Endothelial cell of hepatic sinusoid (primary cell): ENCODE data around the gene FAM50B.

Source experiments
- in situ Hi-C: cut with HindIII; loops from 2 replicates; pipeline ENCODE4 v1.10.0; 2017; ENCODE audit warnings: low sequenced_read_pairs

FAM50B gene

DNA sequence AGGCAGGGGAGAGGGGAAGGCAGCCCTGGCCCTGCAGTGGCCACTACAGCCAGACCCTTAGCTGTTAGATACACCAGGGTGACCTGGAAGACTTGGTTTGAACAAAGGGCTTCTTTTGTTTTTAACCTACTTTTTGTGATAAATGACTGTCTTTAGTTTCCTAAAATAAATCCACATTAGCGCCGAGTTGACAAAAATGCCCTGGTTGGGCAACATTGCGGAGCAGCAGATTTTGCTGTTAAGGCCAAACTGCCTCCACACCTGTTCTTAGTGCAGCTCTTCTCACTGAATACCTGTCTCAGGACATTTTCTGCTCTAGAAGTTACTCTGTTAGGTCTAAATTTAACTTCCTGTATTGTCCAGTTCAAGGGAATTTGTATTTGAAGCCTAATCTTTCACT, 42.7 kb downstream of the FAM50B start:
- in situ Hi-C loops = no loop called here

DNA sequence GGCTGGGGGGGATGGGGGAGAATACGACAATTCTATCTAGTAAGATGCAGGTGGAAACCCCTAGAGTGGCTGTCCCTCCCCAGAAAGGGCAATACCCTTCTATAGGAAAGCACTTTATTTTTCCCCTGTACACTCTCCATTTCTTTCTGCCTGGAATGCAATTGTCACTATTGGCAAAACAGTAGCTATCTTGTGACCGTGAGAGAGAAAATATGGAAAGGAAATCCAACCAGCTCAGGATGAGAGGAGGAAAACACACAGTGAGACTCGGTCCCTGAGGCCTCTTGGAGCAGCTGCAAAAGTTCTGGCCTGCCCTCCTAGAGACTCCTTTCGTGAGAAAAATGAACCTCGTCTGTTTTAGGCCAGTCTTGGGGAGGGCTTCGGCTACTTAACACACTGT, 43.4 kb downstream of the FAM50B start:
- in situ Hi-C loops = no loop called here

DNA sequence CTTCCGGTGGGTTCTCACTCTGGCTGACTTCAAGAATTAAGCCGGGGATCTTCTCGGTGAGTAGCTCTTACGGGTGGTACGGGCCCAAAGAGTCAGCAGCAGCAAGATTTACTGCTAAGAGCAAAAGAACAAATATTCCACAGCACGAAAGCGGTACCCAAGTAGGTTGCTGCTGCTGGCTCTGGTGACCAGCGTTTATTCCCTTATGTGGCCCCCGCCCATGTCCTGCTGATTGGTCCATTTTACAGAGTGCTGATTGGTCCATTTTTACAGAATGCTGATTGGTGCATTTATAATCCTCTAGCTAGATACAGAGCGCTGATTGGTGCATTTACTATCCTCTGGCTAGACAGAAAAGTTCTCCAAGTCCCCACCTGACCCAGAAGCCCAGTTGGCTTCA, 44.3 kb downstream of the FAM50B start:
- in situ Hi-C loops = no loop called here

DNA sequence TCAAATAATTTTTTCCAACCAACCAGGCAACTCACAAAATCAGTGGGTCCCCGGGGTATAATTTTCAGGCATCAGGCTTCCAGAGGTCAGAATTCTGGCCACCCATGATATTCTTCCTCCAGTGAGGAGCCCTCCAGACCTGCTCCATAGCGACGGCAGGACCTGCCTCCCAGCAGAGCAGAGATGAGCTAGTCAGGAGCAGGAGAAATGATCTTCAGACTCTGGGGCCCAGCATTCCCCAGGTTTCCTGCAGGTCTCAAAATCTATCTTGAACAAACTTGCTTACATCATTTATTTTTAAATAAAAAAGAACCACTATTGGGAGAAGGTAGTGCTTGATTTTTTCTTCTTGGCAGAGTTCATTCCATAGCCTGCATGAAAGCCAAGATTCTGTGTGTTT, 44.7 kb downstream of the FAM50B start:
- in situ Hi-C loops = no loop called here

DNA sequence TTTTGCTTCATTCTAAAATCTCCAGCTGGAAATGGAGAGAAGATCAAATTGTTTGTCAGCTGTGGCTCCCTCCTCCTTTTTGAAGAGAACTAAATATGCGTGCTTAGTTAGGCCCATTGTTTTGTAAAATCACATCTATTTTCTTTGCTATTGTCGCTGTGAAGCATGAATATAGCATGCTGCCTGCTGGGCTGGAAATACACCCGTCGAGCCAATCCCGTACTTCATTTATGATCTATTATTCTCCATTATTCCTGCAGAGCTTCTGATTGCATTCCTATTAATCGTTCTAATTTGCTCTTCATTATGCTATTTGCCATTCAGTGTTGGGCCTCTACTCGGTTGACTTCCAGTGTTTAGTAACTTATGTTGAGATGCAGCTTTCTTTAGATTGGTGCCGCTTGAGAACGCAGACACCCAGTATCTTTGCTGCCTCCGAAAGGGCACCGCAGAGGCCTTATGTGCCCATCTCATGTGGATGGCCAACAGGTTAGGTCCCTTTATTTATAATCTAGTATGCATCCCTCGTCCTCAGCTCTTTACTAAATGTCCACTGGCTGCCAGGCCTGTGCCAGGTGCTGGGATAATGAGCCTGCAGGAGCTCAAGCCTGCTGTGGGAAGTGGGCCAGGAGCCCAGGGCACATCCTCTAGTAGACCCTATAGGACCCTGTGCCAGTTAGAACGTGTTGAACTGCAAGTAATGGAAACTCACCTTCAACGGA, 45.6 kb downstream of the FAM50B start:
- in situ Hi-C loops = no loop called here

DNA sequence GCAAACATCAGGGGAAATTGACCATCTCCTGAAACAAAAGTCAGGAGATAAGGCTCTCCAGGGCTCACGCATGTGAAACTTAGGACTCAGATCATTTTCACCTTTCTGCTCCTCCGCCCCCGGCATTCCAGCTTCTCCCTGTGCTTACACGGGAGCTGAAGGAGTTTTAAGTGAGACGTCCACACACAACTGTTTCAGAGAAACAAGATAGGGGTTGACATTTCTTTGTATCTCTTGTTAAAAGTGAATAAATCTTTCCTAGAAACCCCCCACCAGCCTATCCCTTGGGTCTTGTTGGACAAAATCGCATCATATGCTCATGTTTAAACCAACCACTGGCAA, 46.1 kb downstream of the FAM50B start:
- in situ Hi-C loops = no loop called here

DNA sequence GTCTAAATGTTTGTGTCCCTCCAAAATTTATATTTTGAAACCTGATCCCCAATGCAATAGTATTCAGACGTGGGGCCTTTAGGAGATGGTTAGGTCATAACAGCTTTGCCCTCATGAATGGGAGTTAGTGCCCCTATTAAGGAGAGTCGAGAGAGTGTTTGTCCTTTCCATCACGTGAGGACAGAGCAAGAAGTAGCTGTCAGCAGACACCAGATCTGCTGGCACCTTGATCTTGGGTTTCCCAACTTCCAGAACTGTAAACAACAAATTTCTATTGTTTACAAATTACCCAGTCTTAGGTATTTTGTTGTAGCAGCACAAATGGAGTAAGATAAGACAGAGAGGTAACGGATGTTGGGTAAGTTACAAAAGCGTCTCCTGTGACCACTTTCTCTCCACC, 46.6 kb downstream of the FAM50B start:
- in situ Hi-C loops = no loop called here

DNA sequence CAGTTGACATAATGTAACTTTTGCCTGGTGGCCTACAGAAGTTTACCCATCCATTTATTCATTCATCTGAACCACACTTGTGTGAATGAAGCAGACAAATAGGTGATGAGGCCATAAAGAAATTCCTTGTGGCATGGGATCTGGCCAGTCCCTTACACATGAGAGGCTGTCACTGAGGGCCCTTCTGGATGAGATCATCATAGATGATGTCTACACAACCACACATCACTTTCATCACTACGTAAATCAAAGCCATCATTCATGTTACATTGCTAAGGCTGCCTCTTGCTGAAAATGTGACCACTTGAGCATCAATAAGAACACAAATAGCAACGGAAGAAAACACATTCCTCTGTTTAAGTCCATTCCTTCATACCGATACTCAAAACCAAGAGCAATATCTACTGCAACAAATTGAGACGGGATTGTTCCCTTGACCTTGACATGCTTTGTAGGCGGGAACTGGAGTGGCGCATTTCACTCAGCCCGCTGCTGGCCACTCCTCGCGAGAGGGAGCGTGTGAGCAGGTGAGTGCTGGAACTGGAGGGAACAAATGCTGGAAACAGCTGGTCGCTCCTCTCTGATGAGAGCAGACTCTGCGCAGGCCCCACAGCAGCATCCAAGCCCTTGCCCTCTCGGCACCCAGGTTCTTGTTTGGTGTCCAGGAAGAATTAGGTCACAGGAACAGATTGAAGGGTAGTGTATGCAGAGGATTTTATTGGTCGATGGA, 49.3 kb downstream of the FAM50B start:
- in situ Hi-C loops = no loop called here

DNA sequence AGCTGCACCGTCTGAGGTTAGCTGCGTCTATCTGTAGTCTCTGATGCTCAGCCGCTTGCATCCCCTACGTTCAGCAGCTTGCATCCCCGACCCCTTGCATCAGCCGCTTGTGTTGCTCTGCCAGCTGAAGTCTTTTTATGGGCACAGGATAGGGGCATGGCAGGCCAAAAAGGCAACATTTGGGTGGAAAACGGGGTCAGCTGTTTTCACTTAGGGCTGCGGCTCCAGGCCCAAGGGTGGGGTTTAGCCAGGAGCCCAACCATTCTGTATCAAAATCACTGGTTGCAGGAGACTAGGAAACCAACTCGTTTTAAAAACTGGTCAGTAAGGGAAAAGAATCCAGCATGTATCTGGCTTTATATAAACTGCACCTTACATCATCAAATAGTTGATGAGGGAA, 49.9 kb downstream of the FAM50B start:
- in situ Hi-C loops = no loop called here

DNA sequence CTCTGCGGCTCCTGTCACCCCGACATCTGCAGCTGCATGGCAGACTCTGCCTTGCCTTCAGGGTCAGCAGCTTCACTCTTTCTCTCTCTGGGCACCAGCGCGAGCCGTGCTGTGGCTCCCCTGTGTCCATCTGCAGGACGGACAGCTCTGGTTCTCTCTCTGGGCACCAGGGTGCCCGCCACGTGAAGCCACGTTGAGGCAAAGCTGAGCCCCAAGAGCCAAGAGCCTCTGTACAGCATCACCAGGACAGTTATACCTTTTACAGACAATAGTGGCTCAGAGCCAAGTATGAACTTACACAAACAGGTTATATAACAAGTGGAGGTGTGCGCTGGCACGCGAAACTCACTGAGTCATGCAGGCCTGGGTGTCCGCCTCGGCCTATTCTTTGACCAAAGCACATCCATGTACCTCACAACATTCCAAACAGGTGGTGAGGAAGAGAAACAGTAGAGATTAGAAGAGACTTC, 50.8 kb downstream of the FAM50B start:
- in situ Hi-C loops = no loop called here
